OCI-M2 (cell line): ENCODE measurements around the gene LTB4R2.

Experiments used
- DNase-seq: peaks from one replicate; lab custom pipeline; 2025; ENCODE audit not compliant: unreplicated experiment; lab: John Stamatoyannopoulos, UW

LTB4R2 gene

DNA sequence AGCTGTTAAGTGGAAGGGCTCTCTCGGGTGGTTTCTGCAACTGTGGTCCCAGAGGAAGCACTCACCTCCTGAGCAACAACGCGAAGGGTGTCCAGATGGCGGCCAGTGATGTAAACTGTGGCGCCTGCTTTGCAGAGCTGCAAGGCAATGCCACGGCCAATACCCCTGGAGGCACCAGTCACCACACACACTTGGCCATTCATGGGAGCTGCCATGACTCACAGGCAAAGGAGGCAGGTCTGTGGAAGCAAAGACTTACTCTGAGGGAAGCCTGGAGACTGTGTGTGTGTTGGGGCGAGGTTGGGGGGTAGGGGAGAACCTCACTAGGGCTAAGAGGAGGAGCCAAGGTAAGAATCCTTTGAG lies 11.1 kb upstream of the LTB4R2 start:
- no peak for DNase-seq

DNA sequence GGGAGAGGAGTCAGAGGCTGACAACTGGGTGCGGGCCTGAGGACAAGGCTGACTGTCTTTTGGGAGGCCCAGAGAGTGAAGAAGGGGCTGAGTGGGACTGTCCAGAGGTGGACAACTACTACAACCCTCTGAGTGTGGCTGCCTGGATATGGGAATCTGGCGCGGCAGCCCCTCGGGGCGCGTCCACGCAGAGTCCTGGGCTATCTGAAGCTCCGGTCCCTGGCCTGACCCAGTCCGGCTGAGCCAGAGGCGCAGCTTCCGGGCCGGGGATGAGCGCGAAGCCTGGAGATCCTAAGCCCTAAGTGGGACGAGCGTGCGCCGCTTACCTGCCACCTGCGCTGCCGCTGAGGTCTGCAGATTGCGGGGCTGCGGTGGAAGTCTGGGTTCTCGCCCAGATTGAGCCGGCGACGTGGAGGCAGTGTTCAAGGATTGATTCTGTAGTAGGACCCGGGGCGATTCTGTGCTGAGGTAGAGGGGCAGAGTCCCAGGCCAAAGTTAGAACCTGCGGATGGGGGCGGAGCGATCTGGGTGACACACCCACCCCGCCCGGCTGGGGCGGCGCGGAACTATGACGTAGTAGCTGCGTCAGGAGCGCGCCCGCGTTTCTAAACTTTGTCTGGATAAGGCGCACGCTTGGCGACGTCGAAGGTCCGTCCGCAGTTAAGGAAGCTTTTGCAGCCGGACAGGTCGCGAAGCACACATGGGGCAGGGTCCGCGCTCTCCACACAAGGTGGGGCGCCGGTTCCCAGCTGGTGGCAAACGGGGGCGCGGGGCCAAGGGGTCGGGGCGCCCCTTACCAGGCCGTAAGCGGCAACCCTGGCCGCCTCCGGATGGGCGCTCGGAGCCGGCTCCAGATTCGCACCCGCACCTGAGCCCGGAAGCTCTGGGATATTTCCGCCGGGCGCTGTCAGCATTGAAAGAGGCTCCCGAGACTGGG lies 10.4 kb upstream of the LTB4R2 start, which contains the start of the genes DHRS1 and NOP9:
DHRS1 (minus strand) TSS at position 526 of the 937 bp plus-strand sequence. CDS start 674 bp downstream, outside the sequence.
NOP9 (plus strand) TSS at position 596 of the 937 bp plus-strand sequence; CDS start at position 701, 105 bp downstream.
- peak; percentile 70 for DNase-seq

DNA sequence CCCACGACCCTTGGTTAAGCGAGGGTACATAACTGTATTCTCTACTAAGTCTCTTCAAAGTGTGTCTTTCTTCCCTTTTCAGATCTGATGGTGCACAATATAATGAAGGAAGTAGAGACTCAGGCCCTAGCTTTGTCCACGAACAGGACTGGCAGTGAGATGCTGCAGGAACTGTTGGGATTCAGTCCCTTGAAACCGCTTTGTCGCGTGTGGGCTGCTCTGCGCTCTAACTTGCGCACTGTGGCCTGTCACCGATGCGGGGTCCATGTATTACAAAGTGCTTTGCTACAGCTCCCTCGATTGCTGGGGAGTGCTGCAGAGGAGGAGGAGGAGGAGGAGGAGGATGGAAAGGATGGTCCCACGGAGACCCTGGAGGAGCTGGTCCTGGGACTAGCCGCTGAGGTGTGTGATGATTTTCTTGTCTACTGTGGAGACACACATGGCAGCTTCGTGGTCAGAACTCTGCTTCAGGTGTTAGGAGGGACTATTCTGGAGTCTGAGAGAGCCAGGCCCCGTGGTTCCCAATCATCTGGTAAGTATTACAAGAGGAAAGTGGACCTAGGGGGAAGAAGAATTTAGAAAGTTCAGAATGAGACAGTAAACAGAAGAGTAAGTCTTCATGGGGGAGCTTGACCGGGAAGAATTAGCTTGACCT lies 9.5 kb upstream of the LTB4R2 start:
- no peak for DNase-seq

DNA sequence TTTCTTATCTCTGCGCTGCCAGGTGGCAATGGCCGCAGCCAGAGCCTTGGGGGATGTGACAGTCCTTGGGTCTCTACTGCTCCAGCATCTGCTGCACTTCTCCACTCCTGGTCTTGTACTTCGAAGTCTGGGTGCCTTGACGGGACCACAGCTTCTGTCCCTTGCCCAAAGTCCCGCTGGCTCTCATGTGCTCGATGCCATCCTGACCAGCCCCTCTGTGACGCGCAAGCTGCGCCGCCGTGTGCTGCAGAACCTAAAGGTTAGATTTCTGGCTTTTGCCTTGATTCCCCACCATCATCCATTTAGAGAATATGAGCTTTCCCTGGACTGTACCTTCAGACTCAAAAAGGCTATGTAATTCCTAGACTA lies 5.9 kb upstream of the LTB4R2 start:
- DNase-seq: no peak

DNA sequence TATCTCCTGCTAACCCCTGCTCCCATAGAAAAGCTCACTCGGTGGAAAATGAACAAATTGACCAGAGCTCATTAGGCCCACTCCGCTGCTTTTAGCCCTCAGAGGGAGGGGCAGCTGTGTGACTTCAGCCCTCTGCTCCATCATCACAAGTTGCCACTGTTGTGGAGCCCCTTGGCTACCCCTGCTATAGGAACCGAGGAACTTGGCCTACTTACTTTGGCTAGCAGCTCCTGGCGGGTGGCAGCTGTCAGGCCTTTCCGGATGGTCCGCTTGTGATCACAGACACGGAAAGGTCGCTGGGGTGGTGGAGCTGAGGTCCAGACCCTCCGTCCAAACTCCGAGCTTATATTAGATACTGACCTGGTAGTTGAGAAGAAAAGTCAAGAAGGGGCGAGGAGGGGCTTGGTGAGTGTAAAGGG lies 2.8 kb upstream of the LTB4R2 start:
- no peak for DNase-seq

DNA sequence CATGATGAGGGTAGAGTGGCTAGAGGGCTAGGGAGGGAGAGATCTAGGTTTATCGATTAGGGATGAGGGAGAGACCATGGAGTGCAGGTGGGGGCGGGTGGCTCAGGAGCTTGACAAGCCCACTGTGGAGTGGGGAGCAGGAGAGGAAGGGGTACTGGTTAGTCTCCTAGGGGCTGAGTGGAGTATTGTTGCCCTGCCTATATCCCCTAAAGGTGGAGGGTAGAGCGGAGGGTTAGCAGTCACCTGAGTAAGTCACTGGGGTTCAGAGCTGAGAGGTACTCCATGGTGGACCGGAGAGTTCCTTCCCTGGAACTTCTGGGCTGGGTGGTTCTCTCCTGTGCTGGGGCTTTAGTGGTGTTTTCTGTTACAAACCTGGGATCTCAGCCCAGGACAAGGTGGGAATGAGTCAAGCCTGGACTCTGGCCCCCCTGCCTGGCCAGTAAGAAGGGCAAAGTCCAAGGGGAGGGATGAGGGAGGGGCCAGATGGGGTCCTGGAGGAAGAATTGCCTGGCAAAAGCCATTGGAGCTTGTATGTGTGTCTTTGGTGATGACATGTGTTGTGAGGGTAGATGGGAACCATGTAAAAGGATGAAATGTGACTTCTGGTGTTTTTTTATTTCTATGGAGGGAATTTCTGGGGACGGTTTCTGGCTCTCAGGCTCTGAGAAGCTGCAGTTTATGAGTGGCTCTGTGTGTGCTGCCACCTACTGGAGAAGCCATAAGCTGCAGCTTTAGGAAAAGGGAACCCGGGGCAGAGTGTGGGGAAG lies 2.2 kb upstream of the LTB4R2 start, which contains the start of gene CIDEB:
CIDEB (minus strand) TSS at position 403 of the 767 bp plus-strand sequence; CDS start at position 284, 119 bp downstream.
- no peak for DNase-seq

DNA sequence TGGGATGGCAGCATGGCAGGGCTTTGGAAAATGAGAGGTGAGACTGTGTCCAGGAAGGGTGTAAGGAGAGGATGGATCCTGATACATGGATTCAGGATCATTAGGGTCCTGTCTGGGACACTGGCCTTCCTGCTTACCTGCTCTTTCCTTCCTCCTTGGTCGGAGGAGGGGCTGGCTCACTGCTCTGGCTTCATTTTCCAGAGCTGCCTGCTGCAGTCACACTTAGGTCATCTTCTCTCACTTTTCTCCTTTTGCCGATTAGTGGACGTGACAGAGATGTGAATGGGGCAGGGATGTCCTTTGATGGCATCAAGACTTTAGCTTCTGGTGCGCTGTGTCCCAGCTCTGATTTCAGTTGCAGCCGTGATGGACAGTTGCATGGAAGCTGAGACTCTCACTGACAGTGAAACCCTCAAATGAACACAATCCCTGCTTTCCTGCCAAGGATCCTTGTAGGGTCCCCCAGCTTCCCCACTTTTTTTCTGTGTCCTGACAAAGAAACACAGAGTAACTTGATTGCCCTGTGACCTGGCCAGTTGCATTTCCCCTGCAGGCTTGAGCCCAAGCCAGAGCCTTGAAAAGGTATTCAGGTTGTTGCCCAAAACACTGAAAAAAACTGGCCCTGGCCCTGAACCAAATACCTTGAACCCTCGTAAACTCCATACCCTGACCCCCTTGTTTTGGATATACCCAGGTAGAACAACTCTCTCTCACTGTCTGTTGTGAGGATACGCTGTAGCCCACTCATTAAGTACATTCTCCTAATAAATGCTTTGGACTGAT lies 1.4 kb upstream of the LTB4R2 start:
- DNase-seq: no peak

DNA sequence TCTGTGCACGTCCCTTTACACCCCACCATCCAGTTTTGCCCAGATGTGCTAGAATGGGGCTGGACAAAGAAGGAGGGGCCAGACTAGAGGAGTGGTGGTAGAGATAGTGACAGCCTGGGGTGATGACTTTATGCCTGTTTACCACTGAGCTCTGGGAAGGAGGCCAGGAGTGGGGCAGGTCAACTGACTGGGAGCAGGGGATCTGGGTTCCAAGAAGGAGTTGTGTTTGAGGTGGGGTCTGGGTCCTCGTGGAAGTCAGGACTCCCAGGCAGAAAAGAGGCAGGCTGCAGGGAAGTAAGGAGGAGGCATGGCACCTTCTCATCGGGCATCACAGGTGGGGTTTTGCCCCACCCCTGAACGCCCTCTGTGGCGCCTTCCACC lies 315 bp downstream of the LTB4R2 start:
- no peak for DNase-seq

DNA sequence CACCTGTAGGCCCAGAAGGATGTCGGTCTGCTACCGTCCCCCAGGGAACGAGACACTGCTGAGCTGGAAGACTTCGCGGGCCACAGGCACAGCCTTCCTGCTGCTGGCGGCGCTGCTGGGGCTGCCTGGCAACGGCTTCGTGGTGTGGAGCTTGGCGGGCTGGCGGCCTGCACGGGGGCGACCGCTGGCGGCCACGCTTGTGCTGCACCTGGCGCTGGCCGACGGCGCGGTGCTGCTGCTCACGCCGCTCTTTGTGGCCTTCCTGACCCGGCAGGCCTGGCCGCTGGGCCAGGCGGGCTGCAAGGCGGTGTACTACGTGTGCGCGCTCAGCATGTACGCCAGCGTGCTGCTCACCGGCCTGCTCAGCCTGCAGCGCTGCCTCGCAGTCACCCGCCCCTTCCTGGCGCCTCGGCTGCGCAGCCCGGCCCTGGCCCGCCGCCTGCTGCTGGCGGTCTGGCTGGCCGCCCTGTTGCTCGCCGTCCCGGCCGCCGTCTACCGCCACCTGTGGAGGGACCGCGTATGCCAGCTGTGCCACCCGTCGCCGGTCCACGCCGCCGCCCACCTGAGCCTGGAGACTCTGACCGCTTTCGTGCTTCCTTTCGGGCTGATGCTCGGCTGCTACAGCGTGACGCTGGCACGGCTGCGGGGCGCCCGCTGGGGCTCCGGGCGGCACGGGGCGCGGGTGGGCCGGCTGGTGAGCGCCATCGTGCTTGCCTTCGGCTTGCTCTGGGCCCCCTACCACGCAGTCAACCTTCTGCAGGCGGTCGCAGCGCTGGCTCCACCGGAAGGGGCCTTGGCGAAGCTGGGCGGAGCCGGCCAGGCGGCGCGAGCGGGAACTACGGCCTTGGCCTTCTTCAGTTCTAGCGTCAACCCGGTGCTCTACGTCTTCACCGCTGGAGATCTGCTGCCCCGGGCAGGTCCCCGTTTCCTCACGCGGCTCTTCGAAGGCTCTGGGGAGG lies 985 bp downstream of the LTB4R2 start, which contains the start of gene LTB4R:
LTB4R (plus strand) TSS at position 857 of the 959 bp plus-strand sequence. CDS start 4,150 bp downstream, outside the sequence.
- DNase-seq: no peak

DNA sequence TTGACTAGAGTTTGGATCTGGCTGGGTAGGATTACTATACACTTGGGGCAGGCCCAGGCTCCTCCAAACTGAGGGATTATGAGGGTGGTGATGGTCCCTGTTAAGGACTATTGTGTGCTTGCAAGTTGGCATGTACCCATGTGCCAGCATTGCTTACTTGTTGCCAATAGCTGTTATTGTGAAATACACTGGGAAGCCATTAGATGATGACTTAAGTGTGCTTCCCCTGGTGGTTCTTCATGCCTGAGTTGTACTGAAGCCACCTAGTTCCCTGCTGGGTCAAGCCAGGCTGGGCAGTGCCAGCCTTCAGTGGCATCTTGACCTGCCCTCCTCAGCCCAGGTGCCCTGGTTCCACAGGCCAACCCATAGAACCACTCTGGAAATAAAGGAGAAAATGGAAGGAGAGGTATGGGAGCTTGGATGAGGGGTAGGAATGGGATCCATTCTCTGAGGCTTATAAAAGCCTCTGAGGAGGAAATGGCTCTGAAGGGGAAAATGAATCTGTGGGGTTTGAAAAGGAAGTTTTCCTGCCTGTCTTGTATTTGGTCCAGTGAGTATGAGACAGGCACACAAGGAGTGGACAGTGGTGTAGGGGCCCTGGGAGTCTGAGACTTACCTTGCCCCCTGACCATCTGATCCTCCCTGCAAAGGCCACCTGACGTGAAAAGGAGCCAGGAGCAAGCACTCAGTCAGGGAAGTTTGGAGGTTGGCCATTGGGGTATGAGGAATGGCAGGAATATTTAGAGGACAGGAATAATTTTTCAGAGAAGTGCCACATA lies 2.1 kb downstream of the LTB4R2 start:
- DNase-seq: no peak

DNA sequence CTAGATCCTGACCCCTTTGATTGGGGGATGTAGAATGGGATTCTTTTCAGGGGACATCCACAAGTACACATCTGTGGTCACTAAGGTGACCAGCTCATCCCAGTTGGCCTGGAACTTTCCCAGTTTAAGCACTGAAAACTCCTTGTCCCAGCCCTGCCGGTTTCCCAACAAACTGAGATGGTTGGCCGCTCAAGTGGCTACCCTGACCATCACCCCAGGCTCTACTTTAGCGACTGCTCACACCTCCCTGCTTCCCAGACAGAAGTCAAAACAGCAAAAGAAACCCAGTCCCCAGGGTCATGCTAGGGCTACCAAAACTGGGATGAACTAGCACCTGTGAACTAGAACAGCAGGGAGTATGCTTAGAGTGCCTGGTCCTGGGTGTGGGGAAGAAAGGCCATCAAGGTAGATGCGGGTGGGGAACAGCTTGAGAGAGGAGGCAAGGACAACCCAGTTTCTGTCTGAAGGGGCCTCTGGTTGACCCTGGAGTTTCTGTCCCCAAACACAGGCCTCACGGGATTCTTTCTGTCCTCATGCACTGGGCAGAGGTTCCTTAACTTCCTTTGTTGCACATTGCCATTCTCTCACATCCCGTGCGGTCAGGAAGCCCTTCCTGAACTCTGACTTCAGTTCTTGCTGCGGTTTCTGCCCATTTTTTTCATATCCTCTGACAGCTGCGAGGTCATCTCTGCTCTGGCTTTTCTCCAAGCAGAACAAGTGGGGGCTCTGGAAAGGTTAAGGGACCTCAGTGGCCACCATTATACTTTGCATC lies 3.0 kb downstream of the LTB4R2 start:
- DNase-seq: no peak

DNA sequence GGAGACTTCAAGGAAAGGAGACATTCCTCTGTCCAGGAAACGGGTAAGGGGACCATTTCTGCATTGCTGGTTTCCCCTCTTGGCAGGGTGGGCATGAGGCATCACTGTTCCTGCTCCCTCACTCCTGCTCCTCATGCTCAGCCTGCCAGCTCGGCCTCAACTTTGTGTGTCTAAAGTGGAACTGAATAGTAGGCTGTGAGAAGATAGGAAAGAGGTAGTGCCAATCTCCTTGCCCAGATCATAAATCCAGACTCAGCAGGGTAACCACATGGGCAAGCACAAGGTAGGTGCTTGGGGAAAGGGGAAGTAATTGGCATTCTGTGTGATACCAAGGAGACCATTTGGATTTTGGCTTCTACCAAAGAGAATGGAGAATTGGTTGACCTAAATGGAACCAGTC lies 4.0 kb downstream of the LTB4R2 start:
- DNase-seq: no peak

DNA sequence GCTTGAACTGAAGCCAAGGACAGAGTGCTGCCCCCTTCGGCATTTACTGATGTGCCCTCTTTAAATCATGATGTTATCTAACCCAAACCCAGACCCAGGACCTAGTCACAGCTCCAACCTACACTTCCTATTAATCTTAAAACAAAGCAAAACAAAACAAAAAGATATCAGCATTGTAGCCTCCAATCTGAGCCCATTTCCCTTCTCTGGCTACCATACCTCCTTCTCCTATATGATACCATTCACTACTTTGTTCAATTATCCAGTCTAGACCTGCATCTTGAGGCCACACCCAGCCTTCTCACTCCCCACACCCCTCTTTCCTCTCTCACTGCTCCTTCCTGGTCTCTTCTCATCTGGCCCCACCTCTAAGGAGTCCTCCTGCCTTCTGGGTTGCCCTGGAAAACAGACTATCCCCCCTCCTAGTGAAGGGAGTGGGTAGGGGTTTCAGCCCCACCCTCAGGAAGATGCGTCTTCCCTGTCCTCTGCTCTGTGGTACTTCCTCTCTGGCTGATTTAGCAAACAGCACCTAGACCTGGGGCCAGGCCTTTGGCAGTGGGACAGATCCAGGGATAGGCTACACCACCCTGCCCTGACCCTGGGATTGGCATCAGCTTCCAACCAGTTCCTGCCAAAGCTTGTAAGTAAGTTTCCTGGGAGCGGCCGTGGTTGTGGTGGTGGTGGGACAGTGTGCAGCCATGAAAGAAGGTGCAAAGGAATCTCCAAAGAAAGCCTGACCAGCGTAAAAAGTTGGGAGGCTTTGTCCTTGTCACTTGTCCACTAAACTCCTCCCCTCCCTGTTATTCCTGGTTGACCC lies 4.6 kb downstream of the LTB4R2 start:
- no peak for DNase-seq

DNA sequence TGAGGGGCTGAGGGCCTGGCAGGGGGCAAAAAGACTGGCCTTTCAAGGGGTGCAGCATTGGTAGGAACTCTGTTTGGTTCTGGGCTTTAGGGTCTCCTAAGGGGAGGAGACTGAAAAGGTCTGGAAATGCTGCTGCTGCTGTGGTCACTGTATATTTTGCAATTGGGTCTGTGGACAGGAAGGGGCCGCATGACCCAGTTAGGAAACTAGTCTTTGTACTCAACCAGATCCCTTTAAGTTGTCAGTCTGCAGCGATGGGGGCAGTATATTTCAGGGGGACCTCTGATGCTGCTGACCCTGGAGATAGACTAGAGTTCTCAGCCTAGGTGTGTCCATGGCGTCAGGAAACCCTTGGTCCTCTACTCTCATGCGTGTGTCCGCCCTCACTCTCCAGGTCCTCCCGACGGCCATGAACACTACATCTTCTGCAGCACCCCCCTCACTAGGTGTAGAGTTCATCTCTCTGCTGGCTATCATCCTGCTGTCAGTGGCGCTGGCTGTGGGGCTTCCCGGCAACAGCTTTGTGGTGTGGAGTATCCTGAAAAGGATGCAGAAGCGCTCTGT lies 5.4 kb downstream of the LTB4R2 start:
- no peak for DNase-seq

DNA sequence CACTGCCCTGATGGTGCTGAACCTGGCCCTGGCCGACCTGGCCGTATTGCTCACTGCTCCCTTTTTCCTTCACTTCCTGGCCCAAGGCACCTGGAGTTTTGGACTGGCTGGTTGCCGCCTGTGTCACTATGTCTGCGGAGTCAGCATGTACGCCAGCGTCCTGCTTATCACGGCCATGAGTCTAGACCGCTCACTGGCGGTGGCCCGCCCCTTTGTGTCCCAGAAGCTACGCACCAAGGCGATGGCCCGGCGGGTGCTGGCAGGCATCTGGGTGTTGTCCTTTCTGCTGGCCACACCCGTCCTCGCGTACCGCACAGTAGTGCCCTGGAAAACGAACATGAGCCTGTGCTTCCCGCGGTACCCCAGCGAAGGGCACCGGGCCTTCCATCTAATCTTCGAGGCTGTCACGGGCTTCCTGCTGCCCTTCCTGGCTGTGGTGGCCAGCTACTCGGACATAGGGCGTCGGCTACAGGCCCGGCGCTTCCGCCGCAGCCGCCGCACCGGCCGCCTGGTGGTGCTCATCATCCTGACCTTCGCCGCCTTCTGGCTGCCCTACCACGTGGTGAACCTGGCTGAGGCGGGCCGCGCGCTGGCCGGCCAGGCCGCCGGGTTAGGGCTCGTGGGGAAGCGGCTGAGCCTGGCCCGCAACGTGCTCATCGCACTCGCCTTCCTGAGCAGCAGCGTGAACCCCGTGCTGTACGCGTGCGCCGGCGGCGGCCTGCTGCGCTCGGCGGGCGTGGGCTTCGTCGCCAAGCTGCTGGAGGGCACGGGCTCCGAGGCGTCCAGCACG lies 6.1 kb downstream of the LTB4R2 start:
- no peak for DNase-seq

DNA sequence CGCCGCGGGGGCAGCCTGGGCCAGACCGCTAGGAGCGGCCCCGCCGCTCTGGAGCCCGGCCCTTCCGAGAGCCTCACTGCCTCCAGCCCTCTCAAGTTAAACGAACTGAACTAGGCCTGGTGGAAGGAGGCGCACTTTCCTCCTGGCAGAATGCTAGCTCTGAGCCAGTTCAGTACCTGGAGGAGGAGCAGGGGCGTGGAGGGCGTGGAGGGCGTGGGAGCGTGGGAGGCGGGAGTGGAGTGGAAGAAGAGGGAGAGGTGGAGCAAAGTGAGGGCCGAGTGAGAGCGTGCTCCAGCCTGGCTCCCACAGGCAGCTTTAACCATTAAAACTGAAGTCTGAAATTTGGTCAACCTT lies 6.6 kb downstream of the LTB4R2 start:
- no peak for DNase-seq
